MM.1S (cell line): Measurements from ENCODE around the gene HECTD2.
"Not testable (repeated sequence)": the region's sequence is repeated elsewhere in the genome, so short reads cannot be mapped to it uniquely, and the experiment has no call there.

Source experiments
- DNase-seq: peaks from one replicate; pipeline ENCODE4 v3.0.0-alpha.2; 2015
- H2AFZ ChIP-seq: fragments of 300-600 bp; sonication (generic); 2 replicates; pipeline ENCODE4 v1.6.0; 2016; ENCODE audit warnings: antibody characterized with exemption, low read length
- H3F3A ChIP-seq: fragments of 300-600 bp; sonication (generic); 2 replicates; pipeline ENCODE4 v1.6.1; 2016; ENCODE audit warnings: mild to moderate bottlenecking, antibody characterized with exemption, low read length, moderate library complexity, mixed read lengths; ENCODE audit not compliant: insufficient read depth
- H3K27ac ChIP-seq: fragments of 300-600 bp; sonication (generic); 2 replicates; pipeline ENCODE4 v1.5.1; 2016; ENCODE audit warnings: mild to moderate bottlenecking, low read length
- H3K27me3 ChIP-seq: fragments of 300-600 bp; sonication (generic); replicated peaks from 2 replicates; pipeline ENCODE4 v1.6.0; 2016; ENCODE audit warnings: low read length; ENCODE audit not compliant: insufficient read depth
- H3K36me3 ChIP-seq: fragments of 300-600 bp; sonication (generic); replicated peaks from 2 replicates; pipeline ENCODE4 v1.6.1; 2016; ENCODE audit warnings: mild to moderate bottlenecking, low read length, mixed read lengths; ENCODE audit not compliant: insufficient read depth
- H3K4me1 ChIP-seq: fragments of 300-600 bp; sonication (generic); 2 replicates; pipeline ENCODE4 v1.6.1; 2016; ENCODE audit warnings: low read length, mixed read lengths
- H3K4me2 ChIP-seq: fragments of 300-600 bp; sonication (generic); 2 replicates; pipeline ENCODE4 v1.6.0; 2016; ENCODE audit warnings: low read depth, low read length
- H3K4me3 ChIP-seq: fragments of 300-600 bp; sonication (generic); 2 replicates; pipeline ENCODE4 v1.5.1; 2016; ENCODE audit warnings: low read length, mixed read lengths
- H3K79me2 ChIP-seq: fragments of 300-600 bp; sonication (generic); 2 replicates; pipeline ENCODE4 v1.6.1; 2016; ENCODE audit warnings: mixed run types, low read length, mixed read lengths
- H3K9ac ChIP-seq: fragments of 300-600 bp; sonication (generic); 2 replicates; pipeline ENCODE4 v1.6.1; 2016; ENCODE audit warnings: low read length, mixed read lengths
- H3K9me2 ChIP-seq: fragments of 300-600 bp; sonication (generic); replicated peaks from 2 replicates; pipeline ENCODE4 v1.6.1; 2016; ENCODE audit warnings: mild to moderate bottlenecking, low read length, mixed read lengths; ENCODE audit not compliant: insufficient read depth
- H3K9me3 ChIP-seq: fragments of 300-600 bp; sonication (generic); replicated peaks from 2 replicates; pipeline ENCODE4 v1.6.1; 2016; ENCODE audit warnings: mild to moderate bottlenecking, low read length, mixed read lengths; ENCODE audit not compliant: insufficient read depth
- H4K20me1 ChIP-seq: fragments of 300-600 bp; sonication (generic); 2 replicates; pipeline ENCODE4 v1.6.1; 2016; ENCODE audit warnings: mild to moderate bottlenecking, low read length, moderate library complexity, mixed read lengths; ENCODE audit not compliant: insufficient read depth
- EZH2 ChIP-seq: fragments of 300-600 bp; sonication (generic); optimal IDR thresholded peaks from 2 replicates; pipeline ENCODE3; 2017; ENCODE audit warnings: low read depth, mild to moderate bottlenecking, antibody characterized with exemption, low read length, mixed read lengths
- EZH2phosphoT487 ChIP-seq: fragments of 300-600 bp; sonication (generic); IDR thresholded peaks from 2 replicates; pipeline ENCODE4 v1.6.1; 2018; ENCODE audit warnings: antibody characterized with exemption, low read length
- TF ChIP-seq, protein P1 (sequence below): fragments of 300-600 bp; sonication (generic); IDR thresholded peaks from 2 replicates; pipeline ENCODE4 v1.5.1; 2016; ENCODE audit warnings: antibody characterized with exemption, low read length, mixed read lengths

The HECTD2 gene, protein sequence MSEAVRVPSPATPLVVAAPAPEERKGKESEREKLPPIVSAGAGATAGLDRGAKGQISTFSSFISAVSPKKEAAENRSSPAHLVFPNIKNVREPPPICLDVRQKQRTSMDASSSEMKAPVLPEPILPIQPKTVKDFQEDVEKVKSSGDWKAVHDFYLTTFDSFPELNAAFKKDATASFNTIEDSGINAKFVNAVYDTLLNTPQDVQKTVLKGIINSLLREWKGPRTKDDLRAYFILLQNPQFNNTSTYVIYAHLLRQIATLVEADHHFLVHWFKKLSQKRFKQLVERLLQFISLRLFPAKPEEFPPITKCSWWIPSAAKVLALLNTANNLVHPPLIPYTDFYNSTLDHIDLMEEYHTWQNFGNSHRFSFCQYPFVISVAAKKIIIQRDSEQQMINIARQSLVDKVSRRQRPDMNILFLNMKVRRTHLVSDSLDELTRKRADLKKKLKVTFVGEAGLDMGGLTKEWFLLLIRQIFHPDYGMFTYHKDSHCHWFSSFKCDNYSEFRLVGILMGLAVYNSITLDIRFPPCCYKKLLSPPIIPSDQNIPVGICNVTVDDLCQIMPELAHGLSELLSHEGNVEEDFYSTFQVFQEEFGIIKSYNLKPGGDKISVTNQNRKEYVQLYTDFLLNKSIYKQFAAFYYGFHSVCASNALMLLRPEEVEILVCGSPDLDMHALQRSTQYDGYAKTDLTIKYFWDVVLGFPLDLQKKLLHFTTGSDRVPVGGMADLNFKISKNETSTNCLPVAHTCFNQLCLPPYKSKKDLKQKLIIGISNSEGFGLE

DNA sequence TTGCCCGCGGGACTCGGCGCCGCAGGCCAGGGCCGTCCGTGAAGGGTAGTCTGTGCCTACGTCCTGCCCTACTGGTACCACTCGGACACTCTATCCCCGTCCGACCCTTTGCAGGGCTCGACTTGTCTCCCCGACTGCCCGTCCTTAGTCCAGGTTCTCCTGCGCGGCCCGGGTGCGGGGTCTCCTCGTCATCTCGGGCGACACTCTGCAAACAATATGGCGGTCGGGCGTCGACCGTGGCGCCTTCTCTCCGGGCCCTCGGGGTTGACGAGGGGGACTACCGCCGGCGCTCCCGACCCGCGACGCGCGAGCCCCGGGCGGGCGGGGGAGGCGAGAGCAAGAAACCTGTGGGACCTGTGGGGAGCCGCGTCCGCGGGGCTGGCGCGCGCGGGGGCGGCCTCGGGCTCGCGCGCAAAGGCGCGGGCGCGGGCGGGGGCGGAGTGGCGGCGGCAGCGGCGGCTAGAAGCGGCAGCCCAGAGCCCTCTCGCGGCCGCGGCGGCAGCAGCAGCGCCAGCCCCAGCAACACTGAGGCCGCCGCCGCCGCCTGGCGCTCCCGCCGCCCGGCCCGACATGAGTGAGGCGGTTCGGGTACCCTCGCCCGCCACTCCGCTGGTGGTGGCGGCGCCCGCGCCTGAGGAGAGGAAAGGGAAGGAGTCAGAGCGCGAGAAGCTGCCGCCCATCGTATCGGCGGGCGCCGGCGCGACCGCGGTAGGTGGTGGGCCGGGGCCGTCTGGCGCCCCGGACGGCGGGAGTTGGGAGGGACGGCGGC, at the start of gene HECTD2:
Gene HECTD2, plus strand, starts transcription at position 476 of the 769 bp plus-strand sequence. Its CDS starts 95 bp downstream, at position 571.
- peaks cover 4% of the 10 kb centered on the region; the same call in 1 of the 2 replicates for H3F3A ChIP-seq
- H3K9me3 ChIP-seq, result no peaks in the 10 kb centered on the region
- H3K4me3 ChIP-seq, result peak within 1 kb of the TSS; percentile 92
- peaks cover 42% of the 10 kb centered on the region for H3K79me2 ChIP-seq
- peak within 1 kb of the TSS; percentile 97 for H3K9ac ChIP-seq
- peak; percentile 81 for DNase-seq
- H3K4me2 ChIP-seq, result peak within 1 kb of the TSS; percentile 78
- H2AFZ ChIP-seq, result peak within 1 kb of the TSS; percentile 98
- TF ChIP-seq, protein P1, sequence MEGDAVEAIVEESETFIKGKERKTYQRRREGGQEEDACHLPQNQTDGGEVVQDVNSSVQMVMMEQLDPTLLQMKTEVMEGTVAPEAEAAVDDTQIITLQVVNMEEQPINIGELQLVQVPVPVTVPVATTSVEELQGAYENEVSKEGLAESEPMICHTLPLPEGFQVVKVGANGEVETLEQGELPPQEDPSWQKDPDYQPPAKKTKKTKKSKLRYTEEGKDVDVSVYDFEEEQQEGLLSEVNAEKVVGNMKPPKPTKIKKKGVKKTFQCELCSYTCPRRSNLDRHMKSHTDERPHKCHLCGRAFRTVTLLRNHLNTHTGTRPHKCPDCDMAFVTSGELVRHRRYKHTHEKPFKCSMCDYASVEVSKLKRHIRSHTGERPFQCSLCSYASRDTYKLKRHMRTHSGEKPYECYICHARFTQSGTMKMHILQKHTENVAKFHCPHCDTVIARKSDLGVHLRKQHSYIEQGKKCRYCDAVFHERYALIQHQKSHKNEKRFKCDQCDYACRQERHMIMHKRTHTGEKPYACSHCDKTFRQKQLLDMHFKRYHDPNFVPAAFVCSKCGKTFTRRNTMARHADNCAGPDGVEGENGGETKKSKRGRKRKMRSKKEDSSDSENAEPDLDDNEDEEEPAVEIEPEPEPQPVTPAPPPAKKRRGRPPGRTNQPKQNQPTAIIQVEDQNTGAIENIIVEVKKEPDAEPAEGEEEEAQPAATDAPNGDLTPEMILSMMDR, result peak; percentile 24
- TF ChIP-seq EZH2phosphoT487 (no peak), EZH2 (no peak)
- no peaks in the 10 kb centered on the region for H3K27me3 ChIP-seq
- peak within 1 kb of the TSS; percentile 82 for H3K27ac ChIP-seq
- no peaks in the 10 kb centered on the region for H3K9me2 ChIP-seq
- H3K36me3 ChIP-seq, result no peaks in the 10 kb centered on the region
- H3K4me1 ChIP-seq, result 0 out of 2 replicates have a peak, but pooled peaks cover 7% of the 10 kb centered on the region
- H4K20me1 ChIP-seq, result no peaks in the 10 kb centered on the region

DNA sequence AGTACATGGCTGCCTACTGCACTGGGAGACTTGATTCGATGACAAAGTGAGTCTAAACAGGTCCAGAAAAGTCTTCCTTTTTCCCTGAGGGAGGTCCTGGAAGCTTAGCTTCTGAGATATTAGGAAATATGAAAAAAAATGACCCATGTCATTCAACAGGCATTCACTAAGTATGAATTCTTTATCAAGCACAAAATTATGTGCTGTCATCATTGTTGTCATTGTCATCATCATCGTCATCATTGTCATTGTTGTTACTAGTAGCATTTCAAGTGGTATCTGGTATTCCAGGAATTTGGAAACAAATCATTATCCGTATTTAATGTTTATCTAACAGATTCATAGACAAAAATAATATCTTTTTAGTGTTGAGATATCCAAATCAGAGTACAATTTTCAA, 49.7 kb upstream of the HECTD2 start:
- Histone ChIP-seq H3K36me3 (no peaks in the 10 kb centered on the region), H3K9me3 (no peaks in the 10 kb centered on the region), H3K9me2 (no peaks in the 10 kb centered on the region), H4K20me1 (no peaks in the 10 kb centered on the region), H3K27me3 (no peaks in the 10 kb centered on the region), H3F3A (no peaks in the 10 kb centered on the region), H3K4me2 (no peak overlapping the region), H3K4me1 (no peaks in the 10 kb centered on the region), H3K9ac (no peak overlapping the region), H3K4me3 (no peak overlapping the region), H3K27ac (no peak overlapping the region), H3K79me2 (no peaks in the 10 kb centered on the region), H2AFZ (no peak overlapping the region)
- DNase-seq, result no peak
- TF ChIP-seq EZH2phosphoT487, result no peak
- TF ChIP-seq, protein P1, result no peak
- TF ChIP-seq EZH2, result no peak

DNA sequence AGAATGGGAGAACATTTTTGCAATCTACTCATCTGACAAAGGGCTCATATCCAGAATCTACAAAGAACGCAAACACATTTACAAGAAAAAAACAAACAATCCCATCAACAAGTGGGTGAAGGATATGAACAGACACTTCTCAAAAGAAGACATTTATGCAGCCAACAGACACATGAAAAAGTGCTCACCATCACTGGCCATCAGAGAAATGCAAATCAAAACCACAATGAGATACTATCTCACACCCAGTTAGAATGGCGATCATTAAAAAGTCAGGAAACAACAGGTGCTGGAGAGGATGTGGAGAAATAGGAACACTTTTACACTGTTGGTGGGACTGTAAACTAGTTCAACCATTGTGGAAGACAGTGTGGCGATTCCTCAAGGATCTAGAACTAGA, 44.6 kb upstream of the HECTD2 start:
- not testable (repeated sequence) for H3K27me3 ChIP-seq, H3K4me2 ChIP-seq

More for the DNA sequence above, 44.6 kb upstream of the HECTD2 start:
- not testable (repeated sequence) for H3F3A ChIP-seq, H3K9me3 ChIP-seq, H2AFZ ChIP-seq, DNase-seq, H3K4me1 ChIP-seq, H3K27ac ChIP-seq, H3K36me3 ChIP-seq, H3K79me2 ChIP-seq, H3K9me2 ChIP-seq, H3K4me3 ChIP-seq, H4K20me1 ChIP-seq, H3K9ac ChIP-seq
